ENCODE results near the gene SREK1IP1.

DNA sequence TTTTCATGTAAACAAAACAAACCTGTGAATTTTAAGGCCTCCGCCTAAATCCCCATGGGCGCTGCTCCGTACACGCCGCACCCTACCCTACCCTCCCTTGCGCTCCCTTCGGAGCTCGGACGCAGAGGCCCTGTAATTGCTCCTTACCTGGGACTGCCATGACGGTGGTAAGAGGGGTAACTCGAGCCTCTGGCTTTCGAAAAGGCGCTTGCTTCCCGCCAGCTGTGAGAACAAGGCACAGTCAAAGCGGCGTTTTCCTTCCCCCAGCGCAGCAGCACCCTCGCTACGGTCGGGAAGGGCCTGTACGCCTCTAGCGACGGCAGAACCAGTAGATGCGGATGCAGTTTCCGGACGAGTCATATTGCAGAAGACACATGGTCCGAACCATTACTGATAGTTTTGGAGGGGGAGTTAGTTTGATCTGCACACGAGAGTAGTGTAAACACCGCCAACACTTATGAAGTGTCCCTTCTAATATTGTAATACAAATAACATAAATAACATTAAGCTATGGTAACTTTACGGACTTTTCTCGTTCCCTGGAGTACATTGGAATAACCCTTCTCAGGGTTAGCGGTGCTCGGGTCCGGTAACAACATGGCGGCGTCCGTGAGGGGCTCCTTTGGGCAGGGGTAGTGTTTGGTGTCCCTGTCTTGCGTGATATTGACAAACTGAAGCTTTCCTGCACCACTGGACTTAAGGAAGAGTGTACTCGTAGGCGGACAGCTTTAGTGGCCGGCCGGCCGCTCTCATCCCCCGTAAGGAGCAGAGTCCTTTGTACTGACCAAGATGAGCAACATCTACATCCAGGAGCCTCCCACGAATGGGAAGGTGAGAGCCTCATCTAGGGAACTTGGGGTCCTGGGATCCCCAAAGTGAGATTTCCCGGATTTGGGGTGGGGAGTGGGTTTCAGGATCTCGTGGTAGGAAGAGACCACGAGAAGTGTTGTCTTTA, at the start of gene SREK1IP1, which contains the start of gene CWC27:
- TF ChIP-seq RARB (CRISPR knock-in tag; IDR thresholded peaks at IDR 0.05) (no peak), ZFP3 (CRISPR knock-in tag; IDR thresholded peaks at IDR 0.05) (no peak), ISL1 (CRISPR knock-in tag; IDR thresholded peaks at IDR 0.05) (no peak), ZC3H10 (CRISPR knock-in tag; IDR thresholded peaks at IDR 0.05) (no peak), TOX (CRISPR knock-in tag; IDR thresholded peaks at IDR 0.05; ENCODE audit: borderline replicate concordance) (no peak), TCF4 (CRISPR knock-in tag; IDR thresholded peaks at IDR 0.05; ENCODE audit: borderline replicate concordance) (no peak; the same call in 1 of the 2 replicates), ZFP30 (CRISPR knock-in tag; IDR thresholded peaks at IDR 0.05) (no peak), GLIS3 (CRISPR knock-in tag; IDR thresholded peaks at IDR 0.05) (no peak), BACH2 (CRISPR knock-in tag; IDR thresholded peaks at IDR 0.05; ENCODE audit: borderline replicate concordance) (no peak), ESRRG (CRISPR knock-in tag; IDR thresholded peaks at IDR 0.05) (no peak), PPARA (CRISPR knock-in tag; IDR thresholded peaks at IDR 0.05; ENCODE audit: borderline replicate concordance) (no peak)
- TF ChIP-seq, protein P1, sequence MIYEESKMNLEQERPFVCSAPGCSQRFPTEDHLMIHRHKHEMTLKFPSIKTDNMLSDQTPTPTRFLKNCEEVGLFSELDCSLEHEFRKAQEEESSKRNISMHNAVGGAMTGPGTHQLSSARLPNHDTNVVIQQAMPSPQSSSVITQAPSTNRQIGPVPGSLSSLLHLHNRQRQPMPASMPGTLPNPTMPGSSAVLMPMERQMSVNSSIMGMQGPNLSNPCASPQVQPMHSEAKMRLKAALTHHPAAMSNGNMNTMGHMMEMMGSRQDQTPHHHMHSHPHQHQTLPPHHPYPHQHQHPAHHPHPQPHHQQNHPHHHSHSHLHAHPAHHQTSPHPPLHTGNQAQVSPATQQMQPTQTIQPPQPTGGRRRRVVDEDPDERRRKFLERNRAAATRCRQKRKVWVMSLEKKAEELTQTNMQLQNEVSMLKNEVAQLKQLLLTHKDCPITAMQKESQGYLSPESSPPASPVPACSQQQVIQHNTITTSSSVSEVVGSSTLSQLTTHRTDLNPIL (CRISPR knock-in tag; IDR thresholded peaks at IDR 0.05; ENCODE audit: low read depth), result no peak
- TF ChIP-seq, protein P2, sequence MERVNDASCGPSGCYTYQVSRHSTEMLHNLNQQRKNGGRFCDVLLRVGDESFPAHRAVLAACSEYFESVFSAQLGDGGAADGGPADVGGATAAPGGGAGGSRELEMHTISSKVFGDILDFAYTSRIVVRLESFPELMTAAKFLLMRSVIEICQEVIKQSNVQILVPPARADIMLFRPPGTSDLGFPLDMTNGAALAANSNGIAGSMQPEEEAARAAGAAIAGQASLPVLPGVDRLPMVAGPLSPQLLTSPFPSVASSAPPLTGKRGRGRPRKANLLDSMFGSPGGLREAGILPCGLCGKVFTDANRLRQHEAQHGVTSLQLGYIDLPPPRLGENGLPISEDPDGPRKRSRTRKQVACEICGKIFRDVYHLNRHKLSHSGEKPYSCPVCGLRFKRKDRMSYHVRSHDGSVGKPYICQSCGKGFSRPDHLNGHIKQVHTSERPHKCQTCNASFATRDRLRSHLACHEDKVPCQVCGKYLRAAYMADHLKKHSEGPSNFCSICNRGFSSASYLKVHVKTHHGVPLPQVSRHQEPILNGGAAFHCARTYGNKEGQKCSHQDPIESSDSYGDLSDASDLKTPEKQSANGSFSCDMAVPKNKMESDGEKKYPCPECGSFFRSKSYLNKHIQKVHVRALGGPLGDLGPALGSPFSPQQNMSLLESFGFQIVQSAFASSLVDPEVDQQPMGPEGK (CRISPR knock-in tag; IDR thresholded peaks at IDR 0.05; ENCODE audit: borderline replicate concordance), result no peak

Data from SK-N-SH treated with all-trans-retinoic acid at 6 μM for 48 hours (cell line).